ENCODE data around the gene ZNF425.
A peak's percentile ranks its signal among the peaks of the same experiment; 100 is the strongest.

ZNF425 gene

DNA sequence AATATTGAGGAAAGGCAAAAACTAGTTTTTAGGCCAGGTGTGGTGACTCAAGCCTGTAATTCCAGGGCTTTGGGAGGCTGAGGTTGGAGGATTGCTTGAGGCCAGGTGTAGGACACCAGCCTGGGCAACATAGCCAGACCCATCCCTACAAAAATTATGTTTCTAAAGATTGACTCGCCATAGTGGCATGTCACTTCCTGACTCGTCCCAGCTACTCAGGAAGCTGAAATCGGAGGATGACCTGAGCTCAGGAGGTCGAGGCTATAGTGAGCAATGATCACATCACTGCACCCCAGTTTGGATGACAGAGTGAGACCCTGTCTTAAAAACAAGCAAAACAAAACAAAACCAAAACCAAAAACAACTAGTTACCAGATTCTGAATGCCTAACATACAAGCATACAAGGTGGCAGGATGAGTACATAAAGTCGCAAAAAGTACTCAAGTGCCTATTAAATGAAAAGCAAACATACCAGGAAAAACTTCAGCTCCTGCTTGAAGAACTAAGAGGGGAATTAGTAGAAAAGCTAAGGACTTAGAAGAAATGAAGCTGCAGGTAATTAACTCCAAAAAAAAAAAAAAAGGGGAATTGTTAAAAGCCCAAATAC is 35.2 kb upstream of the ZNF425 start:
- no peak for DNase-seq (ENCODE audit: low spot score)
- TF ChIP-seq, protein P1, sequence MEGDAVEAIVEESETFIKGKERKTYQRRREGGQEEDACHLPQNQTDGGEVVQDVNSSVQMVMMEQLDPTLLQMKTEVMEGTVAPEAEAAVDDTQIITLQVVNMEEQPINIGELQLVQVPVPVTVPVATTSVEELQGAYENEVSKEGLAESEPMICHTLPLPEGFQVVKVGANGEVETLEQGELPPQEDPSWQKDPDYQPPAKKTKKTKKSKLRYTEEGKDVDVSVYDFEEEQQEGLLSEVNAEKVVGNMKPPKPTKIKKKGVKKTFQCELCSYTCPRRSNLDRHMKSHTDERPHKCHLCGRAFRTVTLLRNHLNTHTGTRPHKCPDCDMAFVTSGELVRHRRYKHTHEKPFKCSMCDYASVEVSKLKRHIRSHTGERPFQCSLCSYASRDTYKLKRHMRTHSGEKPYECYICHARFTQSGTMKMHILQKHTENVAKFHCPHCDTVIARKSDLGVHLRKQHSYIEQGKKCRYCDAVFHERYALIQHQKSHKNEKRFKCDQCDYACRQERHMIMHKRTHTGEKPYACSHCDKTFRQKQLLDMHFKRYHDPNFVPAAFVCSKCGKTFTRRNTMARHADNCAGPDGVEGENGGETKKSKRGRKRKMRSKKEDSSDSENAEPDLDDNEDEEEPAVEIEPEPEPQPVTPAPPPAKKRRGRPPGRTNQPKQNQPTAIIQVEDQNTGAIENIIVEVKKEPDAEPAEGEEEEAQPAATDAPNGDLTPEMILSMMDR (IDR thresholded peaks at IDR 0.05; ENCODE audit: extremely low read depth, insufficient read depth, missing control alignments): no peak
- in situ Hi-C loops (cut with MboI; ENCODE audit: low pct_unique_long_range_greater_than_20kb, low sequenced_read_pairs, unreplicated experiment): no loop called here

DNA sequence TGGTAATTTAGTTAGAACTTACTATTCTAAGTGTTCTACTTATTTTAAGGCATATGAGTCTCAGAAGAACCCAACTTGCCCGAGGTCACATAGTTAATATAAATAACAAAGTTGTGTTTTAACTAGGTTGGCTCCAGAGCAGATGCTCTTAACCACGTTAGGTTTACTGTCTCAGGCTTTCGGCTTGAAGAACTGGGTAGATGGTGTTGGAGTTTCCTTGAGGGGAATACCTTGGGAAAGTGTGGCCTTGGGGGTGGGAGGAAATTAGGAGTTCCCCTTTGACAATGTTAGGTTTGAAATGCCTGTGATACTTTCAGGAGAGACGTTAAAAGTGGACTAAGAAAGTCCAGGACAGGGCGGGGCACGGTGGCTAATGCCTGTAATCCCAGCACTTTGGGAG is 30.8 kb upstream of the ZNF425 start:
- in situ Hi-C loops (cut with MboI; ENCODE audit: low pct_unique_long_range_greater_than_20kb, low sequenced_read_pairs, unreplicated experiment): no loop called here
- DNase-seq (ENCODE audit: low spot score): no peak
- TF ChIP-seq, protein P1 (IDR thresholded peaks at IDR 0.05; ENCODE audit: extremely low read depth, insufficient read depth, missing control alignments): no peak

DNA sequence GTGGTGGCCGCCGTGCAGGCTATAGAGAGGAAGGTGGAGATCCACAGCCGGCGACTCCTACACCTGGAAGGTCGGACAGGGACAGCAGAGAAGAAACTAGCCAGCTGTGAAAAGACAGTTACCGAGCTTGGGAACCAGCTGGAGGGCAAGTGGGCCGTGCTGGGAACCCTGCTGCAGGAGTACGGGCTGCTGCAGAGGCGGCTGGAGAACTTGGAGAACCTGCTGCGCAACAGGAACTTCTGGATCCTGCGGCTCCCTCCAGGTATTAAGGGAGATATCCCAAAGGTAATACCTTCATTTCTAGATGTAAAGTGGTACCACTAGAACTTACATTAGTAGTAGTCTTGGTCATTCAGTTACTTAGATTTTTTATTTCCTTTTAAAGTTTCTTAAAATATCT is 27.9 kb upstream of the ZNF425 start:
- in situ Hi-C loops (cut with MboI; ENCODE audit: low pct_unique_long_range_greater_than_20kb, low sequenced_read_pairs, unreplicated experiment): no loop called here
- no peak for DNase-seq (ENCODE audit: low spot score)
- TF ChIP-seq, protein P1 (IDR thresholded peaks at IDR 0.05; ENCODE audit: extremely low read depth, insufficient read depth, missing control alignments): no peak

DNA sequence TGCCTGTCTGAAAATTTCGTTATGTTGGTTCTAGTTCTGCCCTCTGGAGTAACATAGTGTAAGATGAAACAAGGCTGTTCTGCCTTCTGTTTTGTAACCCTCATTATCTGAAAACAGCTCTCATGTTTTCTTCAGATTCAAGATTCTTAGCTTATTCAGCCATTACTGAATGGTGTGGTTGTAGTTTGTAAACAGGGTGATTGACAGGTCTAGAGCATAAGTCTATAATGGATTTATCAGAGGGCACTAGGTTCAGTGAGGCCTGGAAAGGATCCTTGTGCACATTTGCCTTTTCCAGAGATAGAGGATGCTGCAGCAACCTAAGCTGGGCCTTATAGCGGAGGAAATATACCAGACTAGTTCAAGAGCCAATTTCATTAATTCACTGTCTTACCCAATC is 27.2 kb upstream of the ZNF425 start:
- TF ChIP-seq, protein P1 (IDR thresholded peaks at IDR 0.05; ENCODE audit: extremely low read depth, insufficient read depth, missing control alignments): no peak
- in situ Hi-C loops (cut with MboI; ENCODE audit: low pct_unique_long_range_greater_than_20kb, low sequenced_read_pairs, unreplicated experiment): no loop called here
- DNase-seq (ENCODE audit: low spot score): no peak

DNA sequence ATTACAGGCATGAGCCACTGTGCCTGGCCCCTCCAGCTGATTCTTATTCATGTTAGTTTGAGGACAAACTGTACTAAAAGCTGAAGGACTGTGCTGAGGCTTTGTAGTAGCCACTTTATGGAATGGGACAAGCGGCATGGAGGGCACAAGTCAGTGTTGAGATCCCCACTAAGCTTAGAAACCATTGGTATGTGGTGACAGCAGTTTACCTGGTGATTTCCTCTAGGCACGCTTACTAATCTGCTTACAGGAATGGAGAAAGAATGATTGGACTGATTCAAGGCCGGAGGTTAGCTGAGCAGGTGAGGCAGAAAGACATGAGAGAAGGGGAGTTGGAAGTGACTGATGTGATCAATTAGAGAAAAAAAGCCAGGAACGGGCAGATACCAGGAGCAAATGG is 24.9 kb upstream of the ZNF425 start:
- TF ChIP-seq, protein P1 (IDR thresholded peaks at IDR 0.05; ENCODE audit: extremely low read depth, insufficient read depth, missing control alignments): no peak
- no peak for DNase-seq (ENCODE audit: low spot score)
- in situ Hi-C loops (cut with MboI; ENCODE audit: low pct_unique_long_range_greater_than_20kb, low sequenced_read_pairs, unreplicated experiment): no loop called here

DNA sequence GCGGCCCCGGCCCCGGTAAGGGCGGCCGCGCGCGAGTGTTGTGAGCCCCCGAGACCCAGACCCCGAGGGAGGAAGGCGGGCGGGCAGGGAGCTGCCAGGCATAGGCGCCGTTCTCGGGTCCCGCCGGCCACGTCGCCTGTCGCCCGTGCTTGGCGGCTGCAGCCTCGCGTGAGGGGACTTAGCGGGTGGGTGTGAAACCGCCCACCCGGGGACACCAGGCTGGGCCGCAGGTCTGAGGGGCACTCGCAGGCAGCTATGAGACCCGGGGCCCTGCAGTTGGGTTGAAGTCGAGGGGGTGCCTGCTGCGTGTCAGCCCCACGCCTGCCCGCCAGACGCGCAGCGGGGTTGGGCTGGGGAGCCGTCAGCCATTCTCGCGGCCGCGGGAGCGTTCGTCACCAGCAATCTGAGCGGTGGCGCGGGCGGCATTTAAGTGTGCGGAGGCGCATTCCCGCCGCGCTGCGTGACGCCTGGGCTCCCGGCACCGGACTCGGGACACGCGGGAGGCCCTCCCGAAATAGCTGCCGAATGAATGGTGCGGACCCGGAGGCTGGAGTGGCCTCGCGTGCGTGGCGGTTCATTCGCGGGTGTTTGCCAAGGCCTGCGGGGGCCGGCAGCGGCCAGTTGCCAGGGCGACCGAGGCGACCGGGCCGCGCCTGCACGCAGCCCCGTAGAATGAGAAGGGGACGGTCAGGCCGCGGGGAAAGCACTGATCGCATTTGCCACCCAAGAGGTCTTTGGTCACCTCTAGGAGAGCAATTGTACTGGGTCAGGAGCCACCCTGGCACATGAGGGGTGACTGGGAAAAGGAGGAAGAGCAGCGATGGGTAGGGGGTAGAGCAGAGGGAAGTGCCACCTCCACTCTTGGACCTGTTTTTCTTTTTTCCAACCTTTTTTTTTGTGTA is 21.9 kb upstream of the ZNF425 start:
- in situ Hi-C loops (cut with MboI; ENCODE audit: low pct_unique_long_range_greater_than_20kb, low sequenced_read_pairs, unreplicated experiment): no loop called here
- peak; percentile 74 for DNase-seq (ENCODE audit: low spot score)
- TF ChIP-seq, protein P1 (IDR thresholded peaks at IDR 0.05; ENCODE audit: extremely low read depth, insufficient read depth, missing control alignments): no peak

All from GM13977 (cell line).